HG03159 (cell line): ENCODE results near the gene FAM72A.
"Not testable (repeated sequence)": the region's sequence is repeated elsewhere in the genome, so short reads cannot be mapped to it uniquely, and the experiment has no call there.

Source experiments
- ATAC-seq: cut with Tn5 transposase; IDR thresholded peaks from one replicate; pipeline ENCODE4 v1.9.1; 2021; ENCODE audit warnings: mild to moderate bottlenecking, moderate library complexity; ENCODE audit not compliant: unreplicated experiment

Gene FAM72A

DNA sequence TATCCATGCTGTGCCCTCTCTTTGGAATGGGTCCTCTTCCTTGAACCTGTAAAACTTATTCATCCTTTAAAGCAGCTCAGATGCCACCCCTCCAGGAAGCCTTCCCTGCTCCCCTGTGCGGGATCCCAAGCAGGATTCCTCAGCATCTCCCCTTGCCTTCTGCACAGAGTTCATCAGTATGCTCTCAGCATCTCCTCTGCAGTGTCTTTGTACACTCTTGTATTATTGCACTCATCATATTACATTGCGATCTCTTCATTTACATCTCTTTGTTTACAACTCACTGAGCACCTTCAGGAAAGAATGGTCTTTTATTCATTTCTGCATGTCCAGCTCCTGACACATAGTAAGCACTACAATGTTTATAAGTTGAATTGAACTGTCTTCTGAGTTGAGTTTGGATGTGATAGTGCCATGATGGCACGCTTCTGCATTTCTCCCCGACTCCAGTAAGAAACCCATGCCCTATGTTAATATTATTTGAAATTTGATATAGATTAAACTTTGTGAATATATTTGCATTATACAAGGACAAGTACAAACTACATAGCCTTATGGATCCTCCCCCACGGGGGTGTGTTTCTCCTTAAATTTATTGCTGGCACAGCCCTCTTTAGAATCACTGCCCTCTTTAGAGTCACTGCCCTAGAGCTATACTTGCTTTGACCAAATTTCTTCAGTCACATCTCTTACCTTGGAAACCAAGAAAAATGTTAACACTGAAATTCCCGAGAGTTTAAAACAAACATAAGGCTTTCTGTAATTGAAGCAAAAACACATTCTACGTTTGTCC lies 13.2 kb upstream of the FAM72A start:
- not testable (repeated sequence) for ATAC-seq

DNA sequence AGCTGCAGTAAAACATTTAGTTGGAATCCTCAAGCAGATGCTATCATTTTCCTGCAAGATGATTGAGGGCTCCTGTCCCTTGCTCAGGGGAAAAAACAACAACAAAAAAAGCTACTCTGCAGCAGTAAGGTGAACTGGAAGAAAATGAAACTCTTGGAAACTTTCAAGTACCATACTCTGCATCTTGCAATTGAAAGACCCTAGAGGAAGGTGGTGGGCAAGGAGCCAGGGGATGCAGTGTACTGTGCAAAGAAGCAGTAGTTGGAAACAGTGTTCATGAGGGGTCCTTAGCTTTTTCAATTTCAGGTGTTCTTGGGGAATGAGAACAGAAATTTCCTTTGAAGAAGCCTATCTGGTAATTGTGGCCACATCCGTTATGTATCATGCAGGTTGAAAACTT lies 8.2 kb upstream of the FAM72A start:
- not testable (repeated sequence) for ATAC-seq

DNA sequence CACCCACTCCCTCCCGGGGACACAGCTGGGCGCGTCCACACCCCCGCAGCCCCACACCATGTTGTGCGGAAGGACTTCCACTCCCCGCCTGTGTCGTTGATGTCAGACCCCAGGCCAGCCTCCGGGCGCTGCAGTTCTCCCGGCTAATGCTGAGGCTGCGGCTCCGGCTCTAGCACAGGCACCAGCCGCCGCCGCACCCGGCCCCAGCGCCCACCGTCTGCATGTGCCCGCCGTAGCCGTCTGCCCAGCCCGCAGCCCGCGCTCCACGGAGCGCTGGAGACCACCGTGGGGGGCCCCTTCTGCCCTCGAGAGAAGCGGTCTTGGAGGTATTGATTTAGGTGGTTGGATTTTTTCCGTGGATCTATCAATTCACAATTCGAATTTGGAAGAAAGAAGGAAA lies 2.9 kb upstream of the FAM72A start:
- not testable (repeated sequence) for ATAC-seq

DNA sequence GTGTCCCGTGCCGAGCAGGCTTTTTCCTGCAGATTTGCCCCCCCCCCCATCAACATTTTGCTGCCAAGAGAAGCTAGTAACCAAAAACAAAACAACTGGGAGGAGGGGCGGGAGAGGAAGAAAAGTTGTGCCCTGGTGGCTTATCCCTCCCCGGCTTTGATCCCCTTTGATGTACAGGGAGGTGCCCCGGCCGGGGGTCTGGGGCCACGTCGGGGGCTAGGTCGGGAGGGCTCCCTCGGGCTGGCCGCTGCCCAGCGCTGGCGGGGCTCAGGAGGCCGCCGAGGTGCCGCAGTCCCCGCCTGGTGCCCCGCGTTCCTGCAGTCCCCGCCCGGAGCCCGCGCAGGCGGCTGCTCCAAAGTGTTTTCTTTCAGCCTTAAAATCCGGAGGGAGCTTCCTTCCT lies 2.2 kb upstream of the FAM72A start:
- not testable (repeated sequence) for ATAC-seq

DNA sequence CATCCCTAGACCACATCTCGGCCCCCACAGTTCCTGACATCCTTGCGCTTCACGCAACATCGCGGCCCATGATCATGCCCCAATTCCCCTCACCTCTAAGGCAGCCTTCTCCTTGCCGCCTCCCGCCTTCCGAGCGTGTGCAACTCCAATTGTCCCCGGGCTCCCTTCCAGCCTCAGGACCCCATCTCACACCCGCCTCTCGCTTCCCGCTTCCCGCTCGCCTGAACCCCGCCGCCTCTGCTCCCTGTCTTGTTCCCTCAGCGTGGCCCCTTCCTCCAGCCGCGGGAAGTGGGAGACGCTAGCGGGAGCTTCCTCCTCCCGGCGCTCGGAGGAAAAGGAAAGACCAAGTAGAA lies 1.5 kb upstream of the FAM72A start:
- not testable (repeated sequence) for ATAC-seq

DNA sequence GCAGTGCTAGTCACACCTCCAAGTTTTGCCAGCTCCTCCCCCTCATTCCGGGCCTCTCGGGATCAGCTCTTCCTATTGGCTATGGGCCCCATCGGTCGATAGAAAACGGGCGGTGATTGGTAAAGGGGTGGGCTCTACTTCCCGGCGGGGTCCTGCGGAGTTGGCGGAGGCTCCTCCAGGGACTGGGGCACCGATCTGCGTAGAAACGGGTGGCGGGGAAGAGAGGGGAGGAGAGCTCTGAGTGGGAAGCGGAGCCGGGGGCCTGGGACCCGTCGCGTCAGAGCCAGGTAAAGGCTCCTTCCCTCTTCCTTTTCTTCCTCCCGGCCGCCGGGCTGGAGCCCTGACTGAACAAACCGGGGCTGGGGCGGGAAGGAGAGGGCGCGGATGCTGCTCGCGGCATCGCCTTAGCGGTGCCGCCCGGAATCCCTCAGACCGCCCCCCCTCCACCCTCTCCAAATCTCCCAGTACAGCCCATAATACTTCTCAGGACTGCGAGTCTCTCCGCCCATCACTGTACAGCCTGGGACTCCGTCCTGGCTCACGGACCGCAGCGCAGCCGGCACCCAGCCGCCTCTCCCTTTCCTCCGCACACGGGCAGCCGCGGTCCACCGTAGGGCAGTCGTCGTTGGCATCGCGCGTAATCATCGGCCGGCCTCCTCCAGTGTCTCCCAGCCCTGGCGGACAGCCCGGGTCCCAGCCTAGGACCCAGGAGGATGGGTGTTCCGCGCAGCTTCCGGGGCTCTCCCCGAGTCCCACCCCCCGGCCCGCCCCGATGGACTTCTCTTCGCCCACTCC lies 922 bp upstream of the FAM72A start, which contains the start of gene SRGAP2:
Gene SRGAP2, plus strand, starts transcription at position 178 of the 795 bp plus-strand sequence. CDS start 2,430 bp downstream, outside the sequence.
- not testable (repeated sequence) for ATAC-seq

DNA sequence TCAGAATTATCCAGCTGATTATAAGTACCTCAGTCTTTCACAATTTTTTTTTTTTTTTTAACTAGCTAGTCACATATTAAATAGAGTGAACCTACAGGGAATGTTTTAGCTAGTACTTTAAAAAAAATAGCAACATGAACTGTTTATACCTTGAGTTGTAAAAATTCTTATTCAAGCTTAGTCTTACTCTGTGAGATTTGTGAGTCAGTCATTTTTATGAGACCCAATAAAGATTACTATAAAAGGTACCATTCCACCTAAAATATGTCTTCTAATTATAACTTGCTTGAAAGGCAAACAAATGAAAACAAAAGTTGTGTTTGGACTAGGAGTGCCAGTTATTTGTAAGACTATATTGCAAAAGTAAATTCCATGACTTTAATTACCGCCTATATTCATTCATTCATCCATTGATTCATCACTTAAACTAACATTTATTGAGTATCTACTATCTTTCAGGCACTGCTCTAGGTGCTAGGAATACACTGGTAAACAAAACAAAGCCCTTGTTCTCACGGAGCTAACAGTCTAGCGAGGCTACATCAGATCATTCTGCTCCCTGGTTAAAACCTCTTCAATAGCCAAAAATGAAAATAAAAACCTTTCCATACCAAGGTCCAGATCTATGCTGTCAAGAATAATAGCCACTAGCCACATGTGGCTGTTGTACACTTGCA lies 5.8 kb downstream of the FAM72A start:
- not testable (repeated sequence) for ATAC-seq

DNA sequence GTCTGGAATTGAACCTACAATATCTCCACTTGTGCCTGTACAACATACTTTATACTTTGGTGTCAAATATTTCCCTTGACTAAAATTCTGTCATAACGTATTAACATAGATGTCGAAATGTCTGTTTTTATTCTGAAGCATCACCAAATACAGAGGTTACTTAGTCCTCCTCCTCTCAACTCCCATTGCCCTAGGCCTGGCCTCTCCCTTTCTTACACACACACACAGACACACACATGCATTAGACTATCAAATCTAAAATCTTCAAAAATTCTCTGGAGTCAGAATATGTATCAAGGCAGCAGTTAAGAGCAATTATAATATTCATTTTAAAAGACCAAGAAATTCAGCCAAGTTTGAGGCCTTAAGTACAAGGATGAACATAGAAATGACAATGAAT lies 7.5 kb downstream of the FAM72A start:
- ATAC-seq = not testable (repeated sequence)

DNA sequence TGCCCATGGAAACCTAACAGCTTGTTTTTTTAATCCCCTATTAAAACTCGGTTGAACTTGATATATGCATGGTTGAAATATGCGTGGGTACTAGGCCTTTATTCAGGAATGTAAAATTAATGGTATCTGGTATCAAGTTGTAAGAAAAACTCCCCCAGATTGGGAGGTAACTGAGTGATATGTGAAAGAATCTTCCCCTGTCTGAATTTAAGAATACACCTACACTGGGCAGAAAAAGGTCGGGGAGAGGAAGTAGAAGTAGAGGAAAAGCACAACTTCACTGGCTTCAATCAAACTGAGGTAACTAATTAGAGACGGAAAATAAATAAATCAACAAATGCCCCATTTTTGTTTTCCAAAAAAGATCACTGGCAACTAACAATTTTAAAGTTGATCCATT lies 15.8 kb downstream of the FAM72A start:
- ATAC-seq = not testable (repeated sequence)

DNA sequence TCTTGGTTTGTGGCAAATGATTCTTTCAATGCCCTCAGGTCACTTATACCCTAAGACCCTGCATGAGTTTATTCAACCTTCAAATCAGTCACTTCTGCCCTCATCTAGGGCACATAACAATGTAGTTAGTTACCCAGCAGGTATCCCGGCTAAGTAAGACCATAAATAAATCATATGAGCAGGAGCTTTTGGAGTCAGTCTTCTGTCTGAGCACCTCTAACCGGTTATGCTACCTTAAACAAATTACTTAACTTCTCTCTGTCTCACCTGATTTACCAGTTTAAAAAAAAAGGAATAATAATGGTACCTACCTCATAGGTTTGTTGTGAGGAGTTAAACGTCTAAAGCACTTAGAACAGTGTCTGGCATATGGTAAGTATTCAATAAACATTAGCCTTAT lies 16.9 kb downstream of the FAM72A start:
- not testable (repeated sequence) for ATAC-seq

DNA sequence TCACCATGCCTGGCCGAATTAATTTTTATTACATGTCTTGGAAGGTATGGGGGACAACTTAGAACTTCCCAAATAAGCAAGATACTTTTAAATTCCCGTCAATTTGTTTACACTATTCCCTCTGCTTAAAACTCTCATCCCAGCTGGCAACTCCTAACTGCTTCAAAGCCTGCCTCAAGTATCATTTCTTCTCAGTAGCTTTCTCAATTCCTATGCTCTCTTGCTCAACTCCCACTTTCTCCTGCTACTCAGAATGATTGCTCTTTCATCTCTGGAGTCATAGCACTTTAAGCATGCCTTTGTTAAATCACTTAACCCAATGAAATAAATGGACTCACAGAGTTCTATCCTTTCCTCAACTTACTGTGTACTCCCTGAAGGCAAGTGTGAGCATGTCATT lies 18.9 kb downstream of the FAM72A start:
- ATAC-seq = not testable (repeated sequence)

DNA sequence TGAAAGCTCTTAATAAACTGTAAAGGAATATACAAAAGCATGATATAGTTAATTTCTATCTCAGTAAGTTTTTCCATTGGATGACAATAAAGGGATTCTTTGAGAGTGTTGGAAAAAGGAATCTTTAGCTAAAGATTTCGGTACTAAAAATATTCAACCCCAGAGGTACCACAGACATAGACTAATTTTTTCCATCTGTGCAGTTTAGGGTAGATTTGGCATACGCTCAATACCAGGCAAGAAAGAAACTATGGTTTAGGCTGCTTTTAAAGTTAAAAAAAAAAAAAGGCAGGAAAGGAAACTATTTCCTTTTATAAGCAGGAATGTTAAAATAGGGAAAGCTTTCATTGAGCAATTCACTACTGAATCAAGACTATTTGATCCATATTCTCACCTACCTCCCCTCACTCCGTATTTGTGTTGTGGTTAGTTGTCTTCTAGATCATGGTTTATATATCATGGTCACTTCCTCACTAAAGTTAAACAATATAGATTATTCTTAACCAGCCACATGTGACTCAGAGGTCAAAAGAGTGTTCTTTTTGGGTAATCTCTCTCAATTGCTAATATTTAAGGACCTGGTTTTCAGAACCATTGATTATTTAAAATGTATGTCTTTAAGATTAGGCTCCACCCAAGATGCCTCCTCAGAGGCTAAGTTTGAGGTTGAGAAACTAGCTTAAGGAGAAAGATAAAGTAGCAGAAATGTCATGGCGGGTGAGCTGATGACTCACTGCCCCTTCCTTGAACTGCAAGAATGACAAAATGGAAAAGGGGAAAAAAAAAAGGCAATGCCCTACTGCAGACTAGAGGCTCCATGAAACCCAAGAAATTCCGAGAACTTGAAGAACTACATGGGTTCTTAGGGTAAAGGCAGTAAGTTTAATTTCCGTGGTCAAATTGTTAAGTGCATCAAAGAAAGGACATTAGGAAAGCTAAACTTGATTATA lies 20.0 kb downstream of the FAM72A start:
- ATAC-seq = not testable (repeated sequence)

DNA sequence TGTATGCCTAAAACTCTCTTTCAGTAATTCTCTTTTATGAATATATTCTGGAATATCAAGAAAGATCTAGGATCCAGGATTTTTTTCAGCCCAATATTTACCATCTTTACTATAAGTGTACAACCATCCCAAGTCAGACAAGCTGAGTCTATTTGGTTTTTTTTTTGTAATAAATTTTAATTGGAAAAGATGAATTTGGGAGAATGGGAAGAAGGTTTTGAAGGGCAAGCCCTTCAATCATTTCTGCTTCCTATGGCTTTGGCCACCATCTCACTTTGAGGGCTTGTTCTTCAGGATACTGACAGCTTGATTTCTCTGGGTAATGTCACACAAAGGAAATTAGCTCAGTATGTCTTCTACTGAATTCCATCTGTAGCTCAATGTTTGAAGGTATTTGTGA lies 23.0 kb downstream of the FAM72A start:
- ATAC-seq = not testable (repeated sequence)

DNA sequence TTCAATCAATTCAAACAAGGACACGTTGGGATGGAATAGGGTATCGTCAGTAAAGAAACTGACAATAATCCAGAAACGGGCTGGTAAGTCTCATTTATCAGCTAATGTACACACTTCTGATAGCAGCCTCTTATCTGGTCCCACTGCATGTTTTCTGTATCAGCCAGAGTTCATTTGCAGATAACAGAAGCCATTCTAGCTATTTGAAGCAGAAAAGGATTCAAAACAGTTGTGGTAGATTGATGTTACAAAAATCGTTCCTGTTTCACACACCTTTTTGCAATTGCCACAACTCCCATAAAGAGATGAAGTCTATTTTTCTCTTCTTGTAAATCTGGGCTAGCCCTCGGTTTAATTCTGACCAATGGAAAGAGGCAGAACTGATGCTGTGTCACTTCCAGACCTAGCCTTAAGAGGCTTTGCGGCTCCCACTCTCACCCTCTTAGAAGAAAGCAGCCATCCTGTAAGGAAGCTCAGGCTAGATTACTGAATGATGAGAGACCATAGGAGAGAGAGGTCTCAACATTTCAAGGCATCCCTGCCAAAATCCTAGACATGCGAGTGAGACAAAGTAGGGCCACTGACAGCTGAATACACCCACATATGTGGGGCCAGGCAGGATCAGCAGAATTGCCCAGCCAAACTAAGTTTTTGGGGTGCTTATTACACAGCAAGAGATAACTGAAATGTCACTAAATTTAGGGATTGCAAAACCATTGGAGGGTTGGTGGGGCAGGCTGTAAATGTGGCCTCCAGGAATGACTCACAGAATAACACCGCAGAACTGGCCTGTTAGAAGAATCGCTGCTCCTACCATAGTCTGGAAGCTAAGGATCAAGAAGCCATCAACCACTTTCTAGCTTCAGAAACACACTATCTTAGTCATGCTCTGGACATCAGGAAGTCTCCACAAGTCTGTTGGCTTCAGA lies 24.3 kb downstream of the FAM72A start:
- ATAC-seq = not testable (repeated sequence)

DNA sequence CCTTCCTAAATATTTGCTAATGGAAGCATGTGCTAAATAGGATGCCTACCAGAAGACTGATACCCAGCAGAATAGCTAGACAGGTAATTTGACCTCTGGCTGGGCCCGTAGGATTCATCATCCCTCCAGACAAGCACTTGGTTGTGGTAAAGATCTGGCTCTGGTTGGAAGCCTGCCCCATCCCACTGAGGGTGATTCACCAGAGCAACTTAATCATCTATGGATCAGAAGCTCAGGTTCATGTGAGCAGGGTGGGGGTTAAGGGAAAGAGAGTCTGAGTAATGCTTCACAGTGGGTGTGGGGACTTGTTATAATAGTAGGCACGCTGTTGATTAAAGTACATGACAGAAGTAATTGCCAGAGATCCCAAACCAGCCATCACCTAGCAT lies 26.5 kb downstream of the FAM72A start:
- not testable (repeated sequence) for ATAC-seq

DNA sequence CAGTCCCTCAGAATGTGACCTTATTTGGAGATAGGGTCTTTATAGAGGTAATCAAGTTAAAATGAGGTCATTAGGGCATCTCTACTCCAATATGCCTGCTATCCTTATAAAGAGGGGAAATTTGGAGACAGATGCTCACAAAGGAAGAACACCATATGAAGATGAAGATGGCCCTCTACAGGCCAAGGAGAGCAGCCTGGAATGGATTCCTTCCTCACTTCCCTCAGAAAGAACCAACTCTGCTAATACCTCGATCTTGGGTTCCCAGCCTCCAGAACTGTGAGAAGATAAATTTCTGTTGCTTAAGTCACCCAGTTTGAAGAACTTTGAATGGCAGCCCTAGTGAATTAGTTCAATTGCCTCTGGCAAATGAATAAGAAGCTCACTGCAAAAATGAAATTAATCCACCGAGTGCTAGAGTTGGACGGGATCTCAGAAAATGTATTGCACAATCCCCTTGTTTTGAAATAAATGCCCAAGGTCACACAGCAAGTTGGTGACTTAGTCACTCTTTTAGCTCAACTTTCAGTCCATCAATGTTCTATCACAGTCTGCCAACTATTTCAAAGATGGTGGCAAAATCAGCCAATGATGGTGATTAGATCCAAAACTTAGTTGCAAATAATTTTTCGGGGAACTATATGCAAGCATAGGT lies 27.1 kb downstream of the FAM72A start:
- ATAC-seq = not testable (repeated sequence)

DNA sequence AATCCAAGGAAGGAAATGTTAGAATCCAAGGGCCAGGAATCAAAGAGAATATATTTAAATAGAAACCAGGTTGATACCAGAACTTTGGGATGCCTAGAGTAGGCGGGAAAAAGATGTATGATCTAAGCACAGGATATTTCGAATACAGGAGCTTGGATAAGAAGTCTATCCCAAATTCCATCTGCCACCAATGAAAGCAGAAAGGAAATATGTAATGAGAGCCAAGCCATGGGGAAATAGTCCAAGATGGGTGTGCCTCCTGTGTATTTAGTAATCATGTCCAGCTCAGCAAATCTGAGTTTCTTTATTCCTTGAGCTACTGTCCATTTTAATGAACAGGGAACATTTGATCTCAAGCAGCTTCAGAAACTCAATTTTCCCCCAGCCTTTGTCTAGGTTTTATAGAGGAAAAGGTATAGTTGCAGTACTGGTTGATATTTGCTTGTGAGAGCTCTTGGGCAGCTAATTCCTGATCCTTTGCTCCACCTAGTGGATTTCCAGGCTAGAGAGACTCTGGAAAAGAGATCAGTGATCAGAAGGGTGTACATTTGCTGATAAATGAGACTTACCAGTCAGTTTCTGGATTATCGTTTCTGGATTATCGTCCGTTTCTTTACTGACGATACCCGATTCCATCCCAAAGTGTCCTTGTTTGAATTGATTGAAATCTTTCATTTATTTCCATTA lies 28.3 kb downstream of the FAM72A start:
- ATAC-seq = not testable (repeated sequence)

DNA sequence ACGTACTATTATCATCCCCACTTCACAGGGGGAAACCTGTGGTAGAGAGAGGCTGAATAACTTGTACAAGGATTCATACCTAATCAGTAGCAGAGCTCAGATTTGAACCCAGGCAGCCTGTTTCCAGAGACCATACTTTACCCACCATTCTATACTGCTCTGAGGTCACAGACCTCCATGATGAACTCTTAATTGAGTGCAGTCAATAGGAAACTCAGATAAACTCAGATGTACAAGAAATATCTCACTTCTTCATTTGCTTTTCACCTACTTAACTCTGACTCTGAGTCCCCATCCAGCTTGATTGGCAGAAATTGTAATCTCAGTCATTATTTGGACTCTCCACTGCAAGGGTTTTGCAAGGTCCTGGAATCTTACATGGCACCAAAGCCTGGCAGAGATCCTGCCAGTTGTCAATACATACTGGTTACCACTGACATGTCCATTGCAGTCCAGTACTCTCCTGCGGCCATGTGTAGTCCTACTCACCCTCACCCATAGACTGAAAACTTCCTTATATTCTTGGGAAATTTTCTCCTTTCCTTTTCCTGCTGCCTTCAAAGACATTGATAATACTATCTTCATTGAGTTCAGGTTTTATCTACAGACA lies 29.4 kb downstream of the FAM72A start:
- not testable (repeated sequence) for ATAC-seq
